Activated CD8-positive, alpha-beta T cell treated with anti-CD3 and anti-CD28 coated beads for 36 hours (primary cell): ENCODE data around the gene AHI1. TPM values are rescaled to one million over a fixed set of nuclear protein-coding genes. Genes with fewer than 3 reads are reported as not detected.
A peak's percentile ranks its signal among the peaks of the same experiment; 100 is the strongest.

Source experiments
- ATAC-seq: fragments of 200-7000 bp; cut with Tn5 transposase; one replicate; pipeline ENCODE4 v1.10.0; 2021; ENCODE audit warnings: mild to moderate bottlenecking, moderate library complexity
- CTCF ChIA-PET: fragments of 350-600 bp; sonication (Branson Sonifier 250); formaldehyde crosslinking; loops from one replicate; lab custom pipeline; 2021; ENCODE audit warnings: antibody characterized with exemption; lab: Charles Lee
- POLR2A ChIA-PET: fragments of 350-600 bp; sonication (Branson Sonifier 250); formaldehyde crosslinking; loops from one replicate; lab custom pipeline; 2021; ENCODE audit warnings: antibody characterized with exemption; lab: Charles Lee
- DNase-seq: peaks from one replicate; pipeline ENCODE4 v3.0.0-alpha.2; 2020
- H3K27ac Mint-ChIP-seq: one replicate; pipeline ENCODE4 v1.8.0; 2021; ENCODE audit warnings: mild to moderate bottlenecking, mixed read lengths
- H3K27me3 Mint-ChIP-seq: one replicate; pipeline ENCODE4 v1.8.0; 2021; ENCODE audit warnings: mixed read lengths
- H3K36me3 Mint-ChIP-seq: one replicate; pipeline ENCODE4 v1.8.0; 2021; ENCODE audit warnings: low read depth, mixed read lengths
- H3K4me1 Mint-ChIP-seq: one replicate; pipeline ENCODE4 v1.8.0; 2021; ENCODE audit warnings: low read depth, mixed read lengths
- H3K4me3 Mint-ChIP-seq: one replicate; pipeline ENCODE4 v1.8.0; 2021; ENCODE audit warnings: mild to moderate bottlenecking, moderate library complexity, mixed read lengths
- H3K9me3 Mint-ChIP-seq: one replicate; pipeline ENCODE4 v1.8.0; 2021; ENCODE audit warnings: mixed read lengths
- CTCF ChIP-seq: fragments of 200-600 bp; IDR thresholded peaks from one replicate; pipeline ENCODE4 v1.8.0; 2022; ENCODE audit warnings: antibody characterized with exemption, mild to moderate bottlenecking
- intact Hi-C: fragments of 100-400 bp; cut with micrococcal nuclease; formaldehyde crosslinking; loops from one replicate; pipeline ENCODE4 v1.10.0; 2022
- total RNA-seq, 2 experiments: library from RNA; stranded (reverse); gene quantifications; one replicate each; pipeline ENCODE4 v1.2.3, GENCODE V29; 2021

AHI1 gene
- total RNA-seq, 2 experiments from 2014 or later: 32.1 to 33.3 TPM

DNA sequence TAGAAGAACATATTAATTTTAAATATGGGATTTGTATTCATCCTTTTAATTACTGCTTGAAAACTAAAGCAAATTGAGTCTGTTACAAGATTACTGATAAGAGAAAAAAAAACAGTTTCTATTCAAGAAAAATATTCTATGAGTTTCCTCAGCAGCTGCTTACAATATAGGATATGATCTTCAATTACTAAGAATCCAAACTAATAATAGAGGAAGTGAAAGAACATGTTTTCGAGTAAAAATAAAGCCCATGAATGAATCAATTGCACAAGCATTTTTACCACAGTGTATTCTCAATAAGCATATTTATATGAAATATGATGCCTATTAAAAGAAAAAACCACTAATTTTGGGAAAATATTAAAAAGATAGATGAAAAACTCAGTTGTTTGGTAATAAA is 63.4 kb downstream of the AHI1 start:
- Mint-ChIP-seq H3K36me3 (peaks cover 12% of the 10 kb centered on the region), H3K4me3 (no peak overlapping the region), H3K9me3 (no peaks in the 10 kb centered on the region), H3K27me3 (no peaks in the 10 kb centered on the region), H3K27ac (no peak overlapping the region), H3K4me1 (peaks cover 7% of the 10 kb centered on the region)
- ChIA-PET POLR2A (no interaction called here), CTCF (interaction anchor here (1.4 kb wide), 1 partner anchor 11 kb away, joined by 5 read pairs; no protein-coding TSS in a partner anchor)
- intact Hi-C loops: no loop called here
- ATAC-seq: no peak
- TF ChIP-seq CTCF: no peak
- no peak for DNase-seq

GRCh38 chr6:135428078-135428477 is 69.5 kb downstream of the AHI1 start:
- POLR2A ChIA-PET: no interaction called here
- DNase-seq (no peak), ATAC-seq (no peak)
- Mint-ChIP-seq H3K36me3 (peaks cover 4% of the 10 kb centered on the region), H3K4me1 (peaks cover 2% of the 10 kb centered on the region), H3K9me3 (no peaks in the 10 kb centered on the region), H3K27ac (no peak overlapping the region), H3K4me3 (no peak overlapping the region), H3K27me3 (no peaks in the 10 kb centered on the region)
- intact Hi-C loops: loop anchor here (10.0 kb wide), 1 partner anchor 193 kb away; no protein-coding TSS in a partner anchor
- CTCF ChIA-PET: interaction anchor here (1.0 to 1.4 kb wide), 2 partner anchors 10 to 23 kb away, joined by 3 read pairs; no protein-coding TSS in a partner anchor
- TF ChIP-seq CTCF: no peak

GRCh38 chr6:135426833-135427232 is 70.7 kb downstream of the AHI1 start:
- Mint-ChIP-seq H3K27me3 (no peaks in the 10 kb centered on the region), H3K36me3 (peaks cover 2% of the 10 kb centered on the region), H3K9me3 (no peaks in the 10 kb centered on the region), H3K4me3 (no peak overlapping the region), H3K27ac (no peak overlapping the region), H3K4me1 (peaks cover 2% of the 10 kb centered on the region)
- no peak for TF ChIP-seq CTCF
- intact Hi-C loops: loop anchor here (10.0 kb wide), 1 partner anchor 192 kb away; no protein-coding TSS in a partner anchor
- POLR2A ChIA-PET: interaction anchor here (0.6 kb wide), 1 partner anchor 222 kb away, joined by 3 read pairs; no protein-coding TSS in a partner anchor
- CTCF ChIA-PET: no interaction called here
- ATAC-seq (no peak), DNase-seq (no peak)

- no peak for ATAC-seq
- TF ChIP-seq CTCF: no peak
- peaks cover 2% of the 10 kb centered on the region for H3K4me1 Mint-ChIP-seq
- no peaks in the 10 kb centered on the region for H3K36me3 Mint-ChIP-seq
- CTCF ChIA-PET: interaction anchor here (0.7 to 3.0 kb wide), 14 partner anchors 13 to 571 kb away, joined by 3 to 18 read pairs (median 4); no protein-coding TSS in a partner anchor
- no peak for DNase-seq
- no peak overlapping the region for H3K4me3 Mint-ChIP-seq
- no peaks in the 10 kb centered on the region for H3K9me3 Mint-ChIP-seq
- no peak overlapping the region for H3K27ac Mint-ChIP-seq
- intact Hi-C loops: loop anchor here (10.0 kb wide), 1 partner anchor 190 kb away; no protein-coding TSS in a partner anchor
- POLR2A ChIA-PET: interaction anchor here (0.7 kb wide), 1 partner anchor 488 kb away, joined by 3 read pairs; no protein-coding TSS in a partner anchor
- H3K27me3 Mint-ChIP-seq: no peaks in the 10 kb centered on the region
These were observed 73.2 kb downstream of the AHI1 start for GRCh38 chr6:135424385-135424784.

GRCh38 chr6:135423649-135424128 is 73.9 kb downstream of the AHI1 start:
- ATAC-seq: peak; percentile 55
- Mint-ChIP-seq H3K27me3 (no peaks in the 10 kb centered on the region), H3K36me3 (no peaks in the 10 kb centered on the region), H3K4me1 (peaks cover 2% of the 10 kb centered on the region), H3K27ac (no peak overlapping the region), H3K9me3 (no peaks in the 10 kb centered on the region), H3K4me3 (no peak overlapping the region)
- ChIA-PET POLR2A (interaction anchor here (0.7 to 0.9 kb wide), 2 partner anchors 370 to 487 kb away, joined by 3 read pairs; no protein-coding TSS in a partner anchor), CTCF (interaction anchor here (0.6 to 3.0 kb wide), 22 partner anchors 11 to 1300 kb away, joined by 3 to 18 read pairs (median 4); no protein-coding TSS in a partner anchor)
- intact Hi-C loops: loop anchor here (10.0 kb wide), 1 partner anchor 189 kb away; no protein-coding TSS in a partner anchor
- no peak for DNase-seq
- peak; percentile 89 for TF ChIP-seq CTCF
